Lower lobe of right lung (tissue), 2 donors: ENCODE data around the gene CSE1L. TPM values are rescaled to one million over a fixed set of nuclear protein-coding genes. Genes with fewer than 3 reads are reported as not detected.
"Not testable (repeated sequence)": the region's sequence is repeated elsewhere in the genome, so short reads cannot be mapped to it uniquely, and the experiment has no call there.

Experiments
- ATAC-seq, 2 donors: fragments of 200-7000 bp; cut with Tn5 transposase; one replicate each; pipeline ENCODE4 v1.9.1; 2020 to 2022; ENCODE audit warnings: mild to moderate bottlenecking in 2 of 2, moderate library complexity in 2 of 2
- DNase-seq: peaks from one replicate; pipeline ENCODE4 v3.0.0-alpha.2; 2020
- H3K27ac ChIP-seq: fragments of 200-600 bp; one replicate; pipeline ENCODE4 v1.8.0; 2022
- H3K27me3 ChIP-seq: fragments of 200-600 bp; one replicate; pipeline ENCODE4 v1.8.0; 2022; ENCODE audit warnings: low read depth
- H3K36me3 ChIP-seq: fragments of 200-600 bp; one replicate; pipeline ENCODE4 v1.8.0; 2022; ENCODE audit warnings: mild to moderate bottlenecking
- H3K4me1 ChIP-seq: fragments of 200-600 bp; one replicate; pipeline ENCODE4 v1.8.0; 2022
- H3K4me3 ChIP-seq: fragments of 200-600 bp; one replicate; pipeline ENCODE4 v1.8.0; 2022; ENCODE audit warnings: mild to moderate bottlenecking
- H3K9me3 ChIP-seq: fragments of 200-600 bp; one replicate; pipeline ENCODE4 v1.8.0; 2022
- CTCF ChIP-seq: fragments of 200-600 bp; IDR thresholded peaks from one replicate; pipeline ENCODE4 v1.8.0; 2022; ENCODE audit warnings: antibody characterized with exemption, mild to moderate bottlenecking
- intact Hi-C: fragments of 100-400 bp; cut with DNase I; formaldehyde crosslinking; loops from one replicate; pipeline ENCODE4 v1.11.0; 2022
- total RNA-seq: library from RNA; stranded (reverse); fragmentation: NEBNext Ultra II Directional; extraction: Animal tissue kit (Norgen Biotek cat#: 25700); gene quantifications from one replicate; pipeline ENCODE4 v1.2.1, GENCODE V29; 2021
- donor health status: DM: no; HTN: yes; CAD: no; lungs with severe emphysema.

CSE1L gene
- total RNA-seq, 1 donor from 2014 or later: 39.0 TPM

GRCh38 chr20:49078310-49078709, 32.2 kb downstream of the CSE1L start:
- H3K4me3 ChIP-seq: no peak overlapping the region
- no peaks in the 10 kb centered on the region for H3K9me3 ChIP-seq
- no peaks in the 10 kb centered on the region for H3K4me1 ChIP-seq
- no peak for DNase-seq
- no peaks in the 10 kb centered on the region for H3K27me3 ChIP-seq
- peaks cover 99% of the 10 kb centered on the region for H3K36me3 ChIP-seq
- ATAC-seq: no peak
- TF ChIP-seq CTCF: no peak
- no peak overlapping the region for H3K27ac ChIP-seq
- intact Hi-C loops: no loop called here

- H3K27me3 ChIP-seq, intact Hi-C loops, DNase-seq, ATAC-seq, H3K9me3 ChIP-seq, H3K4me3 ChIP-seq, H3K27ac ChIP-seq, H3K4me1 ChIP-seq: not testable (repeated sequence)
- peaks cover 100% of the 10 kb centered on the region for H3K36me3 ChIP-seq
Measured at GRCh38 chr20:49082295-49082694, 36.2 kb downstream of the CSE1L start.

DNA sequence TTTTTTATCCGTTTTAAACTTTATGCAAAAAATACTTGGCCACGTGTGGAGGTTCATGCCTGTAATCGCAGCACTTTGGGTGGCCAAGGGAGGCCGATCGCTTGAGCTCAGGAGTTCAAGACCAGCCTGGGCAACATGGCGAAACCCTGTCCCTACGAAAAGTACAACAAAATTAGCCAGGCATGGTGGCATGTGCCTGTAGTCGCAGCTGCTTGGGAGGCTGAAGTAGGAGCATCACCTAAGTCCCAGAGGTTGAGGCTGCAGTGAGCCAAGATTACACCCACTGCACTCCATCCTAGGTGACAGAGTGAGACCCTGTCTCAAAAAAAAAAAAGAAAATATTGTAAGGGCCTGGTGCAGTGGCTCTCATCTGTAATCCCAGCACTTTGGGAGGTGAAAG, 45.0 kb downstream of the CSE1L start:
- peaks cover 100% of the 10 kb centered on the region for H3K36me3 ChIP-seq
- intact Hi-C loops: no loop called here

GRCh38 chr20:49091762-49092161, 45.6 kb downstream of the CSE1L start:
- no peak overlapping the region for H3K27ac ChIP-seq
- DNase-seq: no peak
- peaks cover 100% of the 10 kb centered on the region for H3K36me3 ChIP-seq
- no peaks in the 10 kb centered on the region for H3K27me3 ChIP-seq
- no peak for ATAC-seq
- H3K9me3 ChIP-seq: no peaks in the 10 kb centered on the region
- TF ChIP-seq CTCF: no peak
- H3K4me1 ChIP-seq: no peaks in the 10 kb centered on the region
- intact Hi-C loops: no loop called here
- no peak overlapping the region for H3K4me3 ChIP-seq

More for the DNA sequence above, 45.0 kb downstream of the CSE1L start:
- no peak for TF ChIP-seq CTCF
- no peak overlapping the region for H3K27ac ChIP-seq
- ATAC-seq: no peak
- H3K4me3 ChIP-seq: no peak overlapping the region
- no peaks in the 10 kb centered on the region for H3K9me3 ChIP-seq
- DNase-seq: no peak
- no peaks in the 10 kb centered on the region for H3K27me3 ChIP-seq
- H3K4me1 ChIP-seq: no peaks in the 10 kb centered on the region

DNA sequence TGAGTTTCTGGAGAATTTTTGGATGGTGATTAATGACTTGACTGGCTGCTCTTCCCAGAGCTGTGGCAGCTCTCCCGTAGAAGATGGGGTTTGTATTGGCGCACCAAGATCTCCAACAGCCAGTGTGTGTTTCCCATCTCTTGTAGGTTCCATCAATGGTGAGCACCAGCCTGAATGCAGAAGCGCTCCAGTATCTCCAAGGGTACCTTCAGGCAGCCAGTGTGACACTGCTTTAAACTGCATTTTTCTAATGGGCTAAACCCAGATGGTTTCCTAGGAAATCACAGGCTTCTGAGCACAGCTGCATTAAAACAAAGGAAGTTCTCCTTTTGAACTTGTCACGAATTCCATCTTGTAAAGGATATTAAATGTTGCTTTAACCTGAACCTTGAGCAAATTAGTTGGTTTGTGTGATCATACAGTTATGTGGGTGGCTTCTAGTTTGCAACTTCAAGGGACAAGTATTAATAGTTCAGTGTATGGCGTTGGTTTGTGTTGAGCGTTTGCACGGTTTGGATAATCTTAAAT, 50.2 kb downstream of the CSE1L start:
- Histone ChIP-seq H3K36me3 (peaks cover 93% of the 10 kb centered on the region), H3K4me3 (no peak overlapping the region), H3K9me3 (no peaks in the 10 kb centered on the region), H3K4me1 (peaks cover 8% of the 10 kb centered on the region), H3K27me3 (no peaks in the 10 kb centered on the region), H3K27ac (no peak overlapping the region)
- intact Hi-C loops: no loop called here
- TF ChIP-seq CTCF: no peak
- no peak for ATAC-seq
- DNase-seq: no peak

DNA sequence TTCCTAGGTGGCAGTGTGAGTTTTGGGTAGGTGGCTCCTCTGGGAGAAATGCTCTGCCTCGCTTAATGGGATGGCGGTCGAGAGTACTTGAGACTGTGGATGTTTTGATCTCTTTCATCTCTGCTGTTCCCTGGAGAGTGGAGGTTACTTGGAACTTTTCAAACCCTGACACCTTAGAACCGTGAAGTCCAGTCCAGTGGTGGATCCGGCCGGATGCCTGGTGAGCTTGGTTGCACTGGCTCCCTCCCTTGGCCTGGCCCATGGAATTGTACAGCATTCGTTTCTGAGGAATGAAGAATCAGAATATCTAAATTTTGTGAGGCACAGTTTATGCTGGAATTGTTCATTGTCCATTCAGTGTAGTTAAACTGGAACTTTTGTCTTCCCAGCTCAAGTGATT, 51.0 kb downstream of the CSE1L start:
- peaks cover 93% of the 10 kb centered on the region for H3K36me3 ChIP-seq
- intact Hi-C loops: no loop called here

More for the DNA sequence above, 51.0 kb downstream of the CSE1L start:
- ATAC-seq (no peak), DNase-seq (no peak)
- H3K9me3 ChIP-seq: no peaks in the 10 kb centered on the region
- H3K27ac ChIP-seq: no peak overlapping the region
- no peaks in the 10 kb centered on the region for H3K27me3 ChIP-seq
- no peak overlapping the region for H3K4me3 ChIP-seq
- H3K4me1 ChIP-seq: peaks cover 8% of the 10 kb centered on the region
- no peak for TF ChIP-seq CTCF
